Liver (tissue), 9 donors: ENCODE measurements around the gene NR0B1. TPM values are rescaled to one million over a fixed set of nuclear protein-coding genes. Genes with fewer than 3 reads are reported as not detected.

Source experiments
- DNase-seq: peaks from one replicate; pipeline ENCODE4 v3.0.0-alpha.2; 2017; ENCODE audit warnings: low spot score
- H3K27ac ChIP-seq, 2 donors: one replicate each; pipeline ENCODE4 v1.7.0; 2013; ENCODE audit warnings: inconsistent platforms in 2 of 2, low read length in 2 of 2, control low read depth in 1 of 2, low read depth in 1 of 2, mild to moderate bottlenecking in 1 of 2
- H3K27me3 ChIP-seq, 4 donors: one replicate each; pipeline versions ENCODE4 v1.6.1 to v1.7.0; 2013; ENCODE audit warnings: low read length in 3 of 4, inconsistent platforms in 1 of 4, mild to moderate bottlenecking in 1 of 4, moderate library complexity in 1 of 4; ENCODE audit not compliant: control insufficient read depth in 4 of 4, insufficient read depth in 4 of 4
- H3K36me3 ChIP-seq, 4 donors: one replicate each; pipeline versions ENCODE4 v1.6.1 to v1.7.0; 2013; ENCODE audit warnings: low read length in 3 of 4, mild to moderate bottlenecking in 3 of 4, low read depth in 1 of 4, moderate library complexity in 1 of 4; ENCODE audit not compliant: control insufficient read depth in 4 of 4, insufficient read depth in 3 of 4
- H3K4me1 ChIP-seq, 4 donors: one replicate each; pipeline versions ENCODE4 v1.6.1 to v1.7.0; 2013; ENCODE audit warnings: low read length in 3 of 4, mild to moderate bottlenecking in 3 of 4, moderate library complexity in 1 of 4; ENCODE audit not compliant: control insufficient read depth in 4 of 4, insufficient read depth in 4 of 4
- H3K4me3 ChIP-seq, 3 donors: one replicate each; pipeline versions ENCODE4 v1.6.1 to v1.7.0; 2013; ENCODE audit warnings: low read length in 3 of 3, control low read depth in 1 of 3, low read depth in 1 of 3, mild to moderate bottlenecking in 1 of 3
- H3K9ac ChIP-seq, 2 donors: one replicate each; pipeline ENCODE4 v1.7.0; 2013; ENCODE audit warnings: low read length in 2 of 2, mild to moderate bottlenecking in 2 of 2, moderate library complexity in 2 of 2, control low read depth in 1 of 2, low read depth in 1 of 2
- H3K9me3 ChIP-seq, 4 donors: one replicate each; pipeline versions ENCODE4 v1.6.1 to v1.7.0; 2013; ENCODE audit warnings: low read length in 3 of 4; ENCODE audit not compliant: control insufficient read depth in 4 of 4
- EGR1 ChIP-seq, 2 donors: IDR thresholded peaks; 2 replicates each; pipeline ENCODE4 v1.6.1; 2016 to 2018; ENCODE audit warnings: antibody characterized with exemption in 2 of 2, low read depth in 2 of 2
- FOXA1 ChIP-seq: IDR thresholded peaks from 2 replicates; pipeline ENCODE4 v1.6.1; 2016; ENCODE audit warnings: antibody characterized with exemption
- GABPA ChIP-seq, 2 donors: IDR thresholded peaks in 1 of 2; conservative IDR thresholded peaks in 1 of 2; 2 replicates each; pipeline ENCODE4 v1.6.1; 2016; ENCODE audit warnings: antibody characterized with exemption in 2 of 2, mild to moderate bottlenecking in 1 of 2, moderate library complexity in 1 of 2
- HNF4A ChIP-seq, 2 donors: conservative IDR thresholded peaks; 2 replicates each; pipeline ENCODE4 v1.6.1; 2016; ENCODE audit warnings: antibody characterized with exemption in 2 of 2, mild to moderate bottlenecking in 2 of 2
- HNF4G ChIP-seq: IDR thresholded peaks from 2 replicates; pipeline ENCODE4 v1.6.1; 2016; ENCODE audit warnings: antibody characterized with exemption
- JUND ChIP-seq, 2 donors: IDR thresholded peaks; 2 replicates each; pipeline ENCODE4 v1.6.1; 2016; ENCODE audit warnings: antibody characterized with exemption in 2 of 2
- NR2F2 ChIP-seq: IDR thresholded peaks from 2 replicates; pipeline ENCODE4 v1.6.1; 2016; ENCODE audit warnings: antibody characterized with exemption
- RXRA ChIP-seq, 2 donors: IDR thresholded peaks; 2 replicates each; pipeline ENCODE4 v1.6.1; 2017 to 2018; ENCODE audit warnings: antibody characterized with exemption in 2 of 2, mild to moderate bottlenecking in 1 of 2
- SP1 ChIP-seq: IDR thresholded peaks from 2 replicates; pipeline ENCODE4 v1.6.1; 2018; ENCODE audit warnings: antibody characterized with exemption, mild to moderate bottlenecking
- TAF1 ChIP-seq: conservative IDR thresholded peaks from 2 replicates; pipeline ENCODE4 v1.6.1; 2016; ENCODE audit warnings: antibody characterized with exemption, mild to moderate bottlenecking
- YY1 ChIP-seq: IDR thresholded peaks from 2 replicates; pipeline ENCODE4 v1.6.1; 2016; ENCODE audit warnings: antibody characterized with exemption, mild to moderate bottlenecking
- WGBS: extraction: QIAGEN DNeasy Blood & Tissue Kit; methylation state at CpG from one replicate; pipeline ENCODE4 v1.1.7; 2013; 5-methylcytosine and 5-hydroxymethylcytosine counted together
- polyA plus RNA-seq, 2 donors: library from polyadenylated mRNA; stranded (reverse) in 1 of 2; unstranded in 1 of 2; fragments of 200-250 nt in 1 of 2; fragments of >200 nt in 1 of 2; fragmentation: Nextera tagmentation in 1 of 2; extraction: Ambion mirVana in 1 of 2; gene quantifications; one replicate each; pipeline versions ENCODE4 v1.2.1 to v1.2.3, GENCODE V29; 2013 to 2015
- total RNA-seq, 2 donors: library from RNA; depleted of rRNA; stranded (reverse); fragments of >200 nt; gene quantifications; one replicate each; pipeline ENCODE4 v1.2.3, GENCODE V29; 2014
- TF ChIP-seq, protein P1 (sequence below): IDR thresholded peaks from 2 replicates; pipeline ENCODE4 v1.6.1; 2016; ENCODE audit warnings: antibody characterized with exemption
- TF ChIP-seq, protein P2 (sequence below): IDR thresholded peaks from 2 replicates; pipeline ENCODE4 v1.6.1; 2016; ENCODE audit warnings: antibody characterized with exemption, mild to moderate bottlenecking
- TF ChIP-seq, protein P3 (sequence below): IDR thresholded peaks from 2 replicates; pipeline ENCODE4 v1.6.1; 2016; ENCODE audit warnings: antibody characterized with exemption
- TF ChIP-seq, protein P4 (sequence below): fragments of 150-350 bp; IDR thresholded peaks from 2 replicates; pipeline ENCODE4 v1.5.1; 2017; ENCODE audit warnings: improper control_type of control experiment, low read depth, low read length; ENCODE audit not compliant: missing input control
- TF ChIP-seq, protein P5 (sequence below): IDR thresholded peaks from 2 replicates; pipeline ENCODE4 v1.6.1; 2016; ENCODE audit warnings: antibody characterized with exemption
- donor health status: healthy.
- donor health status: healthy.
- donor health status: healthy.
- donor health status: healthy.
- donor health status: healthy.

The NR0B1 gene
- total and polyA plus RNA-seq, 4 donors = not detected

DNA sequence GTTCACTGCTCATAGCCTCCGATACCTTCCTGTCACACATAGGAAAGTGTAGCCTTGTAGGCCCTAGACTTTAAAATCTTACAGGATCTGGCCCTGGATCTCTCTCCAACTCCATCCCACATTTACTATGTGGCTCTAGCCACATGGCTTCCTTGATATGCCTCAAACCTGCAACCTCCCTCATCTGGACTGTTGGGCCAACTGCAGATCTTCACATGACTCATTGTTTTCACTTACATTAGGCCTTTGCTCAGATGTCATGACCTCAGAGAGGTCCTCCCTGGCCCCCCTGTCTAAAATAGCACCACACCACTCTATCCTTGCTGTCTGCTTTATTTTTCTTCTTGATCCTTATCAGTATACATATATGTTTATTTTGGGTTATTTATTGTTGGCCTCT is 8.1 kb upstream of the NR0B1 start:
- Histone ChIP-seq H3K9me3 (no peaks in the 10 kb centered on the region), H3K27me3 (no peaks in the 10 kb centered on the region), H3K9ac (no peak overlapping the region), H3K4me3 (no peak overlapping the region), H3K4me1 (no peaks in the 10 kb centered on the region), H3K36me3 (no peaks in the 10 kb centered on the region), H3K27ac (no peak overlapping the region)
- no peak for DNase-seq
- 95% methylated on average over 1 of the region's 1 CpG for WGBS
- TF ChIP-seq JUND (IDR thresholded peaks at IDR 0.05) = no peak
- TF ChIP-seq, protein P1, sequence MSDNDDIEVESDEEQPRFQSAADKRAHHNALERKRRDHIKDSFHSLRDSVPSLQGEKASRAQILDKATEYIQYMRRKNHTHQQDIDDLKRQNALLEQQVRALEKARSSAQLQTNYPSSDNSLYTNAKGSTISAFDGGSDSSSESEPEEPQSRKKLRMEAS = no peak
- TF ChIP-seq, protein P2, sequence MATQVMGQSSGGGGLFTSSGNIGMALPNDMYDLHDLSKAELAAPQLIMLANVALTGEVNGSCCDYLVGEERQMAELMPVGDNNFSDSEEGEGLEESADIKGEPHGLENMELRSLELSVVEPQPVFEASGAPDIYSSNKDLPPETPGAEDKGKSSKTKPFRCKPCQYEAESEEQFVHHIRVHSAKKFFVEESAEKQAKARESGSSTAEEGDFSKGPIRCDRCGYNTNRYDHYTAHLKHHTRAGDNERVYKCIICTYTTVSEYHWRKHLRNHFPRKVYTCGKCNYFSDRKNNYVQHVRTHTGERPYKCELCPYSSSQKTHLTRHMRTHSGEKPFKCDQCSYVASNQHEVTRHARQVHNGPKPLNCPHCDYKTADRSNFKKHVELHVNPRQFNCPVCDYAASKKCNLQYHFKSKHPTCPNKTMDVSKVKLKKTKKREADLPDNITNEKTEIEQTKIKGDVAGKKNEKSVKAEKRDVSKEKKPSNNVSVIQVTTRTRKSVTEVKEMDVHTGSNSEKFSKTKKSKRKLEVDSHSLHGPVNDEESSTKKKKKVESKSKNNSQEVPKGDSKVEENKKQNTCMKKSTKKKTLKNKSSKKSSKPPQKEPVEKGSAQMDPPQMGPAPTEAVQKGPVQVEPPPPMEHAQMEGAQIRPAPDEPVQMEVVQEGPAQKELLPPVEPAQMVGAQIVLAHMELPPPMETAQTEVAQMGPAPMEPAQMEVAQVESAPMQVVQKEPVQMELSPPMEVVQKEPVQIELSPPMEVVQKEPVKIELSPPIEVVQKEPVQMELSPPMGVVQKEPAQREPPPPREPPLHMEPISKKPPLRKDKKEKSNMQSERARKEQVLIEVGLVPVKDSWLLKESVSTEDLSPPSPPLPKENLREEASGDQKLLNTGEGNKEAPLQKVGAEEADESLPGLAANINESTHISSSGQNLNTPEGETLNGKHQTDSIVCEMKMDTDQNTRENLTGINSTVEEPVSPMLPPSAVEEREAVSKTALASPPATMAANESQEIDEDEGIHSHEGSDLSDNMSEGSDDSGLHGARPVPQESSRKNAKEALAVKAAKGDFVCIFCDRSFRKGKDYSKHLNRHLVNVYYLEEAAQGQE = no peak
- no peak for TF ChIP-seq HNF4A (conservative IDR thresholded peaks at IDR 0.05)

DNA sequence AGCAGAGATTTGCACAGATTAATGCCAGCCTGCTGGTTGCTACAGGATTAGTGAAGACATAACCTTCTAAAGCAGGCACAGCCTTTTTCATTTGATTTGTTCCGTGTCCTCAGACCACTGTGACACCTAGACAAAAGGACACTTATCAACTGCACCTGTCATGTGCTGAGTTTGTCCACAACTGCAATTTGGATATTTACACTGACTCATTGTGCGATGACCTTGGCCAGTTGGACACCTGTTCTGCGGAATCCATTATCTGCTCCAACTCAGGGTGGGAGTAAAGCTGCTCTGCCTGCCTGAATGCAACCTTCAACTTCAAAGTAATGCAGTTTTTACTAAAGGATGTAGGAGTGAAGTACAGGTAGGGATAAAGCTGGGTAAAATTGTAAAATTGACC is 4.1 kb upstream of the NR0B1 start:
- WGBS = 46% methylated on average over 3 of the region's 3 CpGs
- H3K27ac ChIP-seq = no peak overlapping the region
- DNase-seq = no peak
- H3K4me1 ChIP-seq = peaks cover 0 to 7% (median under 1%) of the 10 kb centered on the region in 4 donors
- H3K9me3 ChIP-seq = no peaks in the 10 kb centered on the region
- H3K36me3 ChIP-seq = no peaks in the 10 kb centered on the region
- no peak overlapping the region for H3K4me3 ChIP-seq
- no peaks in the 10 kb centered on the region for H3K27me3 ChIP-seq
- TF ChIP-seq EGR1 (IDR thresholded peaks at IDR 0.05; ENCODE audit: low read depth in 2 of 2) (no peak), GABPA (IDR thresholded peaks at IDR 0.05 in 1 of 2, conservative IDR thresholded peaks at IDR 0.05 in 1 of 2) (no peak), JUND (IDR thresholded peaks at IDR 0.05) (no peak), FOXA1 (no peak), NR2F2 (no peak), YY1 (no peak), HNF4G (no peak), TAF1 (no peak), SP1 (no peak), RXRA (IDR thresholded peaks at IDR 0.05) (no peak)
- TF ChIP-seq, protein P2 = no peak
- TF ChIP-seq, protein P3, sequence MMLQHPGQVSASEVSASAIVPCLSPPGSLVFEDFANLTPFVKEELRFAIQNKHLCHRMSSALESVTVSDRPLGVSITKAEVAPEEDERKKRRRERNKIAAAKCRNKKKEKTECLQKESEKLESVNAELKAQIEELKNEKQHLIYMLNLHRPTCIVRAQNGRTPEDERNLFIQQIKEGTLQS = no peak
- TF ChIP-seq, protein P4, sequence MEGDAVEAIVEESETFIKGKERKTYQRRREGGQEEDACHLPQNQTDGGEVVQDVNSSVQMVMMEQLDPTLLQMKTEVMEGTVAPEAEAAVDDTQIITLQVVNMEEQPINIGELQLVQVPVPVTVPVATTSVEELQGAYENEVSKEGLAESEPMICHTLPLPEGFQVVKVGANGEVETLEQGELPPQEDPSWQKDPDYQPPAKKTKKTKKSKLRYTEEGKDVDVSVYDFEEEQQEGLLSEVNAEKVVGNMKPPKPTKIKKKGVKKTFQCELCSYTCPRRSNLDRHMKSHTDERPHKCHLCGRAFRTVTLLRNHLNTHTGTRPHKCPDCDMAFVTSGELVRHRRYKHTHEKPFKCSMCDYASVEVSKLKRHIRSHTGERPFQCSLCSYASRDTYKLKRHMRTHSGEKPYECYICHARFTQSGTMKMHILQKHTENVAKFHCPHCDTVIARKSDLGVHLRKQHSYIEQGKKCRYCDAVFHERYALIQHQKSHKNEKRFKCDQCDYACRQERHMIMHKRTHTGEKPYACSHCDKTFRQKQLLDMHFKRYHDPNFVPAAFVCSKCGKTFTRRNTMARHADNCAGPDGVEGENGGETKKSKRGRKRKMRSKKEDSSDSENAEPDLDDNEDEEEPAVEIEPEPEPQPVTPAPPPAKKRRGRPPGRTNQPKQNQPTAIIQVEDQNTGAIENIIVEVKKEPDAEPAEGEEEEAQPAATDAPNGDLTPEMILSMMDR = no peak
- TF ChIP-seq, protein P5, sequence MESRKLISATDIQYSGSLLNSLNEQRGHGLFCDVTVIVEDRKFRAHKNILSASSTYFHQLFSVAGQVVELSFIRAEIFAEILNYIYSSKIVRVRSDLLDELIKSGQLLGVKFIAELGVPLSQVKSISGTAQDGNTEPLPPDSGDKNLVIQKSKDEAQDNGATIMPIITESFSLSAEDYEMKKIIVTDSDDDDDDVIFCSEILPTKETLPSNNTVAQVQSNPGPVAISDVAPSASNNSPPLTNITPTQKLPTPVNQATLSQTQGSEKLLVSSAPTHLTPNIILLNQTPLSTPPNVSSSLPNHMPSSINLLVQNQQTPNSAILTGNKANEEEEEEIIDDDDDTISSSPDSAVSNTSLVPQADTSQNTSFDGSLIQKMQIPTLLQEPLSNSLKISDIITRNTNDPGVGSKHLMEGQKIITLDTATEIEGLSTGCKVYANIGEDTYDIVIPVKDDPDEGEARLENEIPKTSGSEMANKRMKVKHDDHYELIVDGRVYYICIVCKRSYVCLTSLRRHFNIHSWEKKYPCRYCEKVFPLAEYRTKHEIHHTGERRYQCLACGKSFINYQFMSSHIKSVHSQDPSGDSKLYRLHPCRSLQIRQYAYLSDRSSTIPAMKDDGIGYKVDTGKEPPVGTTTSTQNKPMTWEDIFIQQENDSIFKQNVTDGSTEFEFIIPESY = no peak
- no peak overlapping the region for H3K9ac ChIP-seq
